ENCODE results near the gene ADAMTS14.
"Not testable (repeated sequence)": the region's sequence is repeated elsewhere in the genome, so short reads cannot be mapped to it uniquely, and the experiment has no call there.

The ADAMTS14 gene

GRCh38 chr10:70769121-70769520 lies 96.8 kb downstream of the ADAMTS14 start:
- TF ChIP-seq MYC (IDR thresholded peaks at IDR 0.05; ENCODE audit: low read depth, low read length) = no peak
- TF ChIP-seq, protein P1, sequence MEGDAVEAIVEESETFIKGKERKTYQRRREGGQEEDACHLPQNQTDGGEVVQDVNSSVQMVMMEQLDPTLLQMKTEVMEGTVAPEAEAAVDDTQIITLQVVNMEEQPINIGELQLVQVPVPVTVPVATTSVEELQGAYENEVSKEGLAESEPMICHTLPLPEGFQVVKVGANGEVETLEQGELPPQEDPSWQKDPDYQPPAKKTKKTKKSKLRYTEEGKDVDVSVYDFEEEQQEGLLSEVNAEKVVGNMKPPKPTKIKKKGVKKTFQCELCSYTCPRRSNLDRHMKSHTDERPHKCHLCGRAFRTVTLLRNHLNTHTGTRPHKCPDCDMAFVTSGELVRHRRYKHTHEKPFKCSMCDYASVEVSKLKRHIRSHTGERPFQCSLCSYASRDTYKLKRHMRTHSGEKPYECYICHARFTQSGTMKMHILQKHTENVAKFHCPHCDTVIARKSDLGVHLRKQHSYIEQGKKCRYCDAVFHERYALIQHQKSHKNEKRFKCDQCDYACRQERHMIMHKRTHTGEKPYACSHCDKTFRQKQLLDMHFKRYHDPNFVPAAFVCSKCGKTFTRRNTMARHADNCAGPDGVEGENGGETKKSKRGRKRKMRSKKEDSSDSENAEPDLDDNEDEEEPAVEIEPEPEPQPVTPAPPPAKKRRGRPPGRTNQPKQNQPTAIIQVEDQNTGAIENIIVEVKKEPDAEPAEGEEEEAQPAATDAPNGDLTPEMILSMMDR (IDR thresholded peaks at IDR 0.05; ENCODE audit: low read depth, low read length) = no peak
- no peak for TF ChIP-seq POLR2A (IDR thresholded peaks at IDR 0.05; ENCODE audit: extremely low read depth, insufficient read length)
- TF ChIP-seq, protein P2, sequence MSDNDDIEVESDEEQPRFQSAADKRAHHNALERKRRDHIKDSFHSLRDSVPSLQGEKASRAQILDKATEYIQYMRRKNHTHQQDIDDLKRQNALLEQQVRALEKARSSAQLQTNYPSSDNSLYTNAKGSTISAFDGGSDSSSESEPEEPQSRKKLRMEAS (IDR thresholded peaks at IDR 0.05; ENCODE audit: low read depth, low read length) = no peak
- H3K4me3 ChIP-seq (ENCODE audit: low read depth, low read length) = no peak overlapping the region
- DNase-seq (ENCODE audit: low read depth) = no peak

- no peak for DNase-seq (ENCODE audit: low read depth)
- TF ChIP-seq, protein P2 (IDR thresholded peaks at IDR 0.05; ENCODE audit: low read depth, low read length) = no peak
- TF ChIP-seq MYC (IDR thresholded peaks at IDR 0.05; ENCODE audit: low read depth, low read length) (no peak), POLR2A (IDR thresholded peaks at IDR 0.05; ENCODE audit: extremely low read depth, insufficient read length) (no peak)
- TF ChIP-seq, protein P1 (IDR thresholded peaks at IDR 0.05; ENCODE audit: low read depth, low read length) = no peak
- no peak overlapping the region for H3K4me3 ChIP-seq (ENCODE audit: low read depth, low read length)
Measured at GRCh38 chr10:70770001-70770400, 97.7 kb downstream of the ADAMTS14 start.

GRCh38 chr10:70770516-70770915 lies 98.2 kb downstream of the ADAMTS14 start:
- not testable (repeated sequence) for H3K4me3 ChIP-seq (ENCODE audit: low read depth, low read length); DNase-seq (ENCODE audit: low read depth)

DNA sequence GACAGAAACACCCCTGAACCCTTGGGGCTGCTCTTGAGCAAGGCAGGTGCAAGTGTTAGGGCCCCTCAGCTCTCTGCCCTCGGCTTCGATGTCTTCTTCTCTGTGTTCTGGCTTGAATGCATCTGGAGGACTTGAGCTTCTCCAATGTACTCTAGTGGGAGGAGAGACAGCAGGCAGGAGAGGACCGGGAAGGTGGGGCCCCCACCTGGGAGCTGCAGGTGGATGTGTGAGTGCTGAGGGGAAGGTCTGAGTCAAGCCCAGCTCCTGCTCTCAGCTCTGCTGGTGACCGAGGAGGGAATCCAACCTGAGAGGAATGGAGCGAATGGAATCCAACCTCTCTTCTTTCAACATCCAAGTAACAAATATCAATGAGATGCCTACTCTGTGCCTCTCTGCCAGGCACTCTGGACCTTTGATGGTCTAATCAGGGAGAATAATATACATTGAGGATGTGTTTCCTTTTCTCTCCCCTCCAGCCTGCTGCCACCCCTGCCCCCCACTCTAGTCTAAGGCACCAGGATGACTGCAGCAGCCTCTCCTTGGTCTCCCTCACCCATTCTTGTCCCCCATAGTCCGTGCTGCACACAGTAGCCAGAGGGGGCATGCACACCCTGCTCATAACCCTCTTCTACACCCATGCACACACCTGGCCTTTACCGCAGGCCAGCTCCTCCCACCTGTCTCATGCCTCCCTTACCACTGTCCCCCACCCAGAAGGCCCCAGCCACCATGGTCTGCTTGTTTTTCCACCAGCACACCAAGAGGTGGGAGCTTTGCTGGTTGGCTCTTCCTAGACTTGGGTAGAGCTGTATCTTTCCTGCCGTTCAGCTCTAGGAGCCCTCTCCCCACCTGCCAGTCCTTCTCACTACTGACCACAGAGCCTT lies 99.2 kb downstream of the ADAMTS14 start:
- no peak for TF ChIP-seq MYC (IDR thresholded peaks at IDR 0.05; ENCODE audit: low read depth, low read length)
- TF ChIP-seq, protein P2 (IDR thresholded peaks at IDR 0.05; ENCODE audit: low read depth, low read length) = no peak
- TF ChIP-seq, protein P1 (IDR thresholded peaks at IDR 0.05; ENCODE audit: low read depth, low read length) = no peak
- TF ChIP-seq POLR2A (IDR thresholded peaks at IDR 0.05; ENCODE audit: extremely low read depth, insufficient read length) = no peak
- no peak for DNase-seq (ENCODE audit: low read depth)
- H3K4me3 ChIP-seq (ENCODE audit: low read depth, low read length) = no peak overlapping the region

DNA sequence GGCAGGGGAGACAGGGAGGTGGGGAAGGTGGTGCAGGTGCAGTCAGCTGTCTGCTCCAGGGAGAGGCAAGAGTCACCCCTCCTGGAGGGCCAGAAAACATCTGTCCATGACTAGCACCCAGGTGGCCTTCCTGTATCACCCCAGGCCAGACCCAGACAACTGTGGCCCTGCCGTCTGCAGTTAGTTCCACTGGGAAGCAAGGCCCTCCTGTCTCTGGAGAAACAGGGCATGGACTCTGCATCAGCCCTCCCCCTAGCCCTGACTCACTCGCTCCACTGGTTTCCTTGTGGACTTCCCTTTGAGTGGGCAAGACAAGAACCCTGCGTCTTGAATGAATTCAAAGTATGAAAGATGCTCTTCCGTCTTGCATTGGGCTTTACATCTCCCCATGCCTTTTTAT lies 100.3 kb downstream of the ADAMTS14 start:
- no peak for DNase-seq (ENCODE audit: low read depth)
- H3K4me3 ChIP-seq (ENCODE audit: low read depth, low read length) = no peak overlapping the region
- TF ChIP-seq POLR2A (IDR thresholded peaks at IDR 0.05; ENCODE audit: extremely low read depth, insufficient read length) = no peak
- TF ChIP-seq MYC (IDR thresholded peaks at IDR 0.05; ENCODE audit: low read depth, low read length) = no peak
- TF ChIP-seq, protein P2 (IDR thresholded peaks at IDR 0.05; ENCODE audit: low read depth, low read length) = no peak
- TF ChIP-seq, protein P1 (IDR thresholded peaks at IDR 0.05; ENCODE audit: low read depth, low read length) = no peak

DNA sequence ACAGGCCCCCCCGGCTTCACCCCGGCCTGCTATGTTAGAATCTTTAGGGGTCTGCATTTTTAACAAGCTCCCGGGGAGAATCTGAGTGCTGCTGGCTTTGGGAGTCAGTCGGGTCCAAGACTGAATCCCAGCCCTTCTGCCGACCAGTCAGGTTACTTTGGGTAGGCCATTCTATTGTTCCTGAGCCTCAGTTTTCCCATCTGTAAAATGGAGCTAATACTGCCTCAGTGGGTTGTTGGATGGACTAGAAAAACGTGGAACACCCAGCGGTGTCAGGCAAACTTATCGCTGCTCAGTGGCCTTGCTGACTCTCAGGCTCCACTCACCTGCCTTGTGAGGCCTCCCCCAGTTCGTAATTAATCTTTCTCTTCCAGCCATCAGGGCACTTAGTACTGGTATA lies 101.2 kb downstream of the ADAMTS14 start:
- no peak for DNase-seq (ENCODE audit: low read depth)
- TF ChIP-seq, protein P1 (IDR thresholded peaks at IDR 0.05; ENCODE audit: low read depth, low read length) = no peak
- TF ChIP-seq MYC (IDR thresholded peaks at IDR 0.05; ENCODE audit: low read depth, low read length) (no peak), POLR2A (IDR thresholded peaks at IDR 0.05; ENCODE audit: extremely low read depth, insufficient read length) (no peak)
- TF ChIP-seq, protein P2 (IDR thresholded peaks at IDR 0.05; ENCODE audit: low read depth, low read length) = no peak
- no peak overlapping the region for H3K4me3 ChIP-seq (ENCODE audit: low read depth, low read length)

Measured in NB4 (cell line).